CD4-positive, alpha-beta T cell (primary cell): Measurements from ENCODE around the gene TNFRSF18. TPM values are rescaled to one million over a fixed set of nuclear protein-coding genes. Genes with fewer than 3 reads are reported as not detected.
A peak's percentile ranks its signal among the peaks of the same experiment; 100 is the strongest.

Experiments
- ATAC-seq: fragments of 200-7000 bp; cut with Tn5 transposase; one replicate; pipeline ENCODE4 v1.10.0; 2022; ENCODE audit warnings: mild to moderate bottlenecking; ENCODE audit not compliant: poor library complexity
- CTCF ChIA-PET: fragments of 350-600 bp; sonication (Branson Sonifier 250); formaldehyde crosslinking; loops from one replicate; lab custom pipeline; 2021; ENCODE audit warnings: antibody characterized with exemption, inconsistent platforms; lab: Charles Lee
- POLR2A ChIA-PET: fragments of 350-600 bp; sonication (Branson Sonifier 250); formaldehyde crosslinking; loops from one replicate; lab custom pipeline; 2021; ENCODE audit warnings: antibody characterized with exemption, inconsistent platforms; lab: Charles Lee
- DNase-seq, 14 experiments: peaks; one replicate each; pipeline ENCODE4 v3.0.0-alpha.2; 2013 to 2020; ENCODE audit warnings: mixed read lengths in 2 of 14
- H3K27ac ChIP-seq, 2 donors: one replicate each; pipeline versions ENCODE4 v1.5.1 to v1.7.0; 2013; ENCODE audit warnings: low read length in 2 of 2, low read depth in 1 of 2, mild to moderate bottlenecking in 1 of 2
- H3K27me3 ChIP-seq, 2 experiments: 1 replicate in 1 of 2; 2 replicates in 1 of 2; pipeline versions ENCODE4 v1.6.1 to v1.7.0; 2013; ENCODE audit warnings: low read length in 2 of 2, control low read depth in 1 of 2, mild to moderate bottlenecking in 1 of 2, moderate library complexity in 1 of 2; ENCODE audit not compliant: insufficient read depth in 2 of 2, control insufficient read depth in 1 of 2
- H3K36me3 ChIP-seq: one replicate; pipeline ENCODE4 v1.6.1; 2013; ENCODE audit warnings: low read length, control low read depth; ENCODE audit not compliant: insufficient read depth
- H3K4me1 ChIP-seq: one replicate; pipeline ENCODE4 v1.6.1; 2013; ENCODE audit warnings: low read length, control low read depth; ENCODE audit not compliant: insufficient read depth
- H3K4me3 ChIP-seq: one replicate; pipeline ENCODE4 v1.5.1; 2013; ENCODE audit warnings: mild to moderate bottlenecking, low read length, moderate library complexity
- H3K9me3 ChIP-seq, 2 experiments: 1 replicate in 1 of 2; 2 replicates in 1 of 2; pipeline versions ENCODE4 v1.6.1 to v1.7.0; 2013; ENCODE audit warnings: low read length in 2 of 2, mild to moderate bottlenecking in 2 of 2, control low read depth in 1 of 2, moderate library complexity in 1 of 2; ENCODE audit not compliant: control insufficient read depth in 1 of 2, insufficient read depth in 1 of 2
- H3K27ac Mint-ChIP-seq: one replicate; pipeline ENCODE4 v1.8.0; 2020; ENCODE audit warnings: mixed read lengths
- H3K27me3 Mint-ChIP-seq: one replicate; pipeline ENCODE4 v1.8.0; 2021; ENCODE audit warnings: mixed read lengths
- H3K36me3 Mint-ChIP-seq: one replicate; pipeline ENCODE4 v1.8.0; 2021; ENCODE audit warnings: low read depth, mixed read lengths
- H3K4me1 Mint-ChIP-seq: one replicate; pipeline ENCODE4 v1.8.0; 2021; ENCODE audit warnings: low read depth, mixed read lengths
- H3K4me3 Mint-ChIP-seq: one replicate; pipeline ENCODE4 v1.8.0; 2020; ENCODE audit warnings: mild to moderate bottlenecking, mixed read lengths
- H3K9me3 Mint-ChIP-seq: one replicate; pipeline ENCODE4 v1.8.0; 2020; ENCODE audit warnings: mixed read lengths
- intact Hi-C, 2 experiments: fragments of 100-400 bp; cut with DNase I in 1 of 2; cut with micrococcal nuclease in 1 of 2; formaldehyde crosslinking; loops; one replicate each; pipeline versions ENCODE4 v1.15.1 to v1.9.0; 2023 to 2025; cut with DNase I, micrococcal nuclease
- total RNA-seq, 174 experiments: library from RNA in 2 of 174; stranded (reverse) in 2 of 174; gene quantifications; one replicate each; pipeline ENCODE4 v1.2.3 and lab custom pipeline; 2021 to 2026
- TF ChIP-seq, protein P1 (sequence below): fragments of 200-600 bp; IDR thresholded peaks from one replicate; pipeline ENCODE4 v1.8.0; 2022; ENCODE audit warnings: antibody characterized with exemption, mild to moderate bottlenecking

Gene TNFRSF18
- total RNA-seq, 2 experiments from 2014 or later = 14.8 to 17.8 TPM

DNA sequence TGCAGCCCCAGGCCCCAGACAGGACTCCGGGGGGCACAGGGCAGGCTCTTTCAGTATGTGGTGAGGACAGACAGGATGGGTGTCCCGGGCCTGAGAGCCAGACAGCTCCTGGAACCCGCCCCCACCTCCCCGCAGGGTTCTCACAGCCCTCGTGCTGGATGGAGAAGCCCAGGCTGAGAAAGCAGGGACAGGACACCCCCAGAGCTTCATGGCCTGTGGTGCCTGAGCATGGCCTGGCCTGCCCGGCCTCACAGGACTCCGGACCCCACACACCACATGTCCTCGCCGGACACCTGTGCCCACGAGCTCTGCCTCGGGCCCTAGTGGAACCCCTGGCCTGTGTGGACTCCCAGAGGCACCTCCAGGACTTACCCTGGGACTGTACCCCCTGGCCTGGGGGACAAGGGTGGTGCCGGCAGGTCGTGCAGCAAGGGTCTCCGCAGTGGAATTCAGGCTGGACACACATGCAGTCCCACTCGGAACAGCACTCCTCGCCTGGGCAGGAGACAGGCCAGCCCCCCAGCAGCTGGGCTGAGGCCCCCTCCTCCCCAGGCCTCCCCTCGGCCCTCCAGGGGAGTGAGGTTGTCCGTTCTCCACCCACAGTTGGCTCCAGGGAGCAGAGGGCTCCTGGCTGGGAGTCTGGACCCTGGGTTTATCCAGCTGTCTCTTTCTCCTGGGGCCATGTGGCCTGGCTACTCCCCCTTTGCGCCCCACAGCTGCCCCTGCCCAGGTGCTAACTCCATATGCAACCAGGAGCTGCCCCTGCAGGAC lies 1.2 kb downstream of the TNFRSF18 start:
- POLR2A ChIA-PET = no interaction called here
- Histone ChIP-seq H3K4me1 (peaks cover 62% of the 10 kb centered on the region), H3K9me3 (no peaks in the 10 kb centered on the region), H3K36me3 (no peaks in the 10 kb centered on the region), H3K27me3 (no peaks in the 10 kb centered on the region), H3K27ac (peak overlapping the region in 1 of 2 donors; percentile 52), H3K4me3 (peak overlapping the region; percentile 61)
- DNase-seq (peak in 5 of 14 experiments; percentile 1 to 34 (median 4)), ATAC-seq (no peak)
- CTCF ChIA-PET = no interaction called here
- Mint-ChIP-seq H3K9me3 (no peaks in the 10 kb centered on the region), H3K36me3 (no peaks in the 10 kb centered on the region), H3K27me3 (no peaks in the 10 kb centered on the region), H3K4me1 (peaks cover 19% of the 10 kb centered on the region), H3K4me3 (peak overlapping the region; percentile 51), H3K27ac (no peak overlapping the region)
- TF ChIP-seq, protein P1, sequence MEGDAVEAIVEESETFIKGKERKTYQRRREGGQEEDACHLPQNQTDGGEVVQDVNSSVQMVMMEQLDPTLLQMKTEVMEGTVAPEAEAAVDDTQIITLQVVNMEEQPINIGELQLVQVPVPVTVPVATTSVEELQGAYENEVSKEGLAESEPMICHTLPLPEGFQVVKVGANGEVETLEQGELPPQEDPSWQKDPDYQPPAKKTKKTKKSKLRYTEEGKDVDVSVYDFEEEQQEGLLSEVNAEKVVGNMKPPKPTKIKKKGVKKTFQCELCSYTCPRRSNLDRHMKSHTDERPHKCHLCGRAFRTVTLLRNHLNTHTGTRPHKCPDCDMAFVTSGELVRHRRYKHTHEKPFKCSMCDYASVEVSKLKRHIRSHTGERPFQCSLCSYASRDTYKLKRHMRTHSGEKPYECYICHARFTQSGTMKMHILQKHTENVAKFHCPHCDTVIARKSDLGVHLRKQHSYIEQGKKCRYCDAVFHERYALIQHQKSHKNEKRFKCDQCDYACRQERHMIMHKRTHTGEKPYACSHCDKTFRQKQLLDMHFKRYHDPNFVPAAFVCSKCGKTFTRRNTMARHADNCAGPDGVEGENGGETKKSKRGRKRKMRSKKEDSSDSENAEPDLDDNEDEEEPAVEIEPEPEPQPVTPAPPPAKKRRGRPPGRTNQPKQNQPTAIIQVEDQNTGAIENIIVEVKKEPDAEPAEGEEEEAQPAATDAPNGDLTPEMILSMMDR = no peak
- intact Hi-C loops = loop anchor here in 1 of 2 experiments (5.0 kb wide), 1 partner anchor 48 kb away; no protein-coding TSS in a partner anchor

DNA sequence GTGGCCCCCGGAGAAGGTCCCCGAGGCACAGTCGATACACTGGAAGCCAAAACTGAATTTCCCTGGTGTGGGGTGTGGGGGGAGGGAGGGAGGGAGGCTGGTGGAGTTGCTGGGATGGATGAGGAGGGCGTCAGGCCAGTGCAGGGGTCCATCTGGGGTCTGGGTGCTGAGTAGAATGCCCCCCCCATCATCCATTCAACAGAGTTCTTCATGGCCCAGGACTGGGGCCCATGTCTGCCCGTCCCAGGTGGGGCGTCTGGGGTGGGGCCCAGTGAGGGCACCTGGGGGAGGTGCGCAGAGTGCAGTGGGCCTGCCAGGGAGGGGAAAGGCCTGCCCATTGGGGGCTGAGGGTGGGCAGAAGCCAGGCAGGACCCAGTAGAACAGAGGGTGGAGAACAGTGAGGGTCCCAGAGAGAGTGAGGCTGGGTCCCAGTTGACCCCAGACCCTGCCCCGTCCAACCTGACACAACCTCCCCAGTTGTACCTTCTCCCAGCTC lies 1.9 kb downstream of the TNFRSF18 start:
- H3K36me3 ChIP-seq = no peaks in the 10 kb centered on the region
- H3K4me3 ChIP-seq = no peak overlapping the region
- CTCF ChIA-PET = no interaction called here
- Mint-ChIP-seq H3K4me1 (peaks cover 18% of the 10 kb centered on the region), H3K27ac (no peak overlapping the region), H3K9me3 (no peaks in the 10 kb centered on the region), H3K27me3 (no peaks in the 10 kb centered on the region), H3K4me3 (no peak overlapping the region), H3K36me3 (no peaks in the 10 kb centered on the region)
- H3K4me1 ChIP-seq = peaks cover 62% of the 10 kb centered on the region
- ATAC-seq (no peak), DNase-seq (peak in 2 of 14 experiments; percentile 3 to 34)
- POLR2A ChIA-PET = no interaction called here
- no peaks in the 10 kb centered on the region for H3K9me3 ChIP-seq
- H3K27me3 ChIP-seq = no peaks in the 10 kb centered on the region
- peak overlapping the region in 1 of 2 donors; percentile 52 for H3K27ac ChIP-seq
- intact Hi-C loops = no loop called here
- TF ChIP-seq, protein P1 = no peak

DNA sequence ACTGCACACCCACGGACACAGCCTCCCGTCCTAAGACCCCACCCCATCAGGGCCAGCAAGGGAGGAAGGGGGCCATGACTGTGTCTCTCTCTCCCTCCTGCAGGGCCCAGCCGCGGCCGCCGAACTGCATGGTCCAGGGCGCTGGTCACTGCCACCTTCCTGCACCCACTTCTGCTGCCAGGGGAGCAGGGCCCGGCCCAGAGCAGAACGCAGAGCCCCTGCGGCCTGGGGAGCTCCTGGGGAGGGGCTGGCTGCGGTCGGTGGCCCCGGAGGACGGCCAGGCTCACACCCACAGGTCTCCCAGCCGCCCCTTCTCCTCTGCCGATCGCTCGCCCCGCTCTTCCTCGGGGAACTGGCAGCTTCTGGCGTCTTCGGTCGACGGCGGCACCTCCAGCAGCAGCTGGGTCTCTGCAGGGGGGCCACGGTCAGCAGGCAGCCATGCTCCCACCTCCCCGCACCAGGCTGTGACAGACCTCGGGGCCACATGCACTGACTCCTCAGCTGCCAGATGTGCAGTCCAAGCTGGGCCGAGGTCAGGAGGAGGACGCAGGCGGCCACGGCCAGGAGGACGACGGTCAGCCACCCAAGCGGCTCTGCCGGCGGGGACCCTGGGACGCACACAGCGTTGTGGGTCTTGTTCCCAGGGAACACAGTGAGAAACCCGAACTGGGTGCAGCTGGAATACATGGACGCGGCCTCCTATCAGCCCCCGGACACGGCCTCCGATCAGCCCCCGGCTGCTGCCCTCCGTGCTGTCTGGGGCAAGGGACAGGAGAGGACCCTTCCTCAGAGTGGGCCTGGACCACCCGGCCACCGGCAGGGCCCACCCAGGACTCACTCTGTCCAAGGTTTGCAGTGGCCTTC lies 2.6 kb downstream of the TNFRSF18 start:
- Histone ChIP-seq H3K27ac (no peak overlapping the region), H3K27me3 (no peaks in the 10 kb centered on the region), H3K9me3 (no peaks in the 10 kb centered on the region), H3K4me3 (no peak overlapping the region), H3K4me1 (peaks cover 56% of the 10 kb centered on the region), H3K36me3 (no peaks in the 10 kb centered on the region)
- TF ChIP-seq, protein P1 = no peak
- no peak overlapping the region for H3K27ac Mint-ChIP-seq
- ChIA-PET POLR2A (no interaction called here), CTCF (no interaction called here)
- DNase-seq = peak in 5 of 14 experiments; percentile 1 to 40 (median 2)
- H3K36me3 Mint-ChIP-seq = no peaks in the 10 kb centered on the region
- intact Hi-C loops = no loop called here
- H3K27me3 Mint-ChIP-seq = no peaks in the 10 kb centered on the region
- peaks cover 13% of the 10 kb centered on the region for H3K4me1 Mint-ChIP-seq
- ATAC-seq = no peak
- H3K4me3 Mint-ChIP-seq = no peak overlapping the region
- H3K9me3 Mint-ChIP-seq = no peaks in the 10 kb centered on the region
